A549 (cell line): ENCODE results near the gene CAP2.

Experiments used
- MYC ChIP-seq: IDR thresholded peaks from 2 replicates; pipeline ENCODE4 v1.6.1; 2012; ENCODE audit warnings: mild to moderate bottlenecking, inconsistent platforms, low read length, improper control_type of control experiment, borderline replicate concordance
- TF ChIP-seq, protein P1 (sequence below): fragments of >200 bp; sonication (Bioruptor Twin); formaldehyde crosslinking; IDR thresholded peaks from 3 replicates; pipeline ENCODE4 v1.5.1; 2016

DNA sequence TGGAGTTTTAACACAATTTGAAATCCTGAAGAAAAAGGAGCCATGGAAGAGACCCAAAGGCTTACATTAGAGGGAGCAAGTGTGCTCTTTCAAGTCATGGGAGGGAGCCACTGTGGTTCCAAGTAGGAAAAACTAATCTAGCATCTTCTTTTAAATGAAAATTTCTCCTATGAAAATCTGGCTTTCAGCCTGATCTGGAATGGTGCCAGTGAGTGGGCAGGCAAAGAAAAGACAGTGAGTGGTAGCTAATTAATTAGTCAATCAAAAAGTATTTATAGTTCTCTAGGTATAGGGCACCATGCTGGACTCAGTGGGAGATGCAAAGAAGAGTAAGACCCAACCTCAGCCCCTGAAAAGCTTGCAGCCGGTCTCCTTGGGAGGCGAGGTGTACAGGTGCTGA is 21.9 kb downstream of the CAP2 start:
- no peak for TF ChIP-seq MYC
- TF ChIP-seq, protein P1, sequence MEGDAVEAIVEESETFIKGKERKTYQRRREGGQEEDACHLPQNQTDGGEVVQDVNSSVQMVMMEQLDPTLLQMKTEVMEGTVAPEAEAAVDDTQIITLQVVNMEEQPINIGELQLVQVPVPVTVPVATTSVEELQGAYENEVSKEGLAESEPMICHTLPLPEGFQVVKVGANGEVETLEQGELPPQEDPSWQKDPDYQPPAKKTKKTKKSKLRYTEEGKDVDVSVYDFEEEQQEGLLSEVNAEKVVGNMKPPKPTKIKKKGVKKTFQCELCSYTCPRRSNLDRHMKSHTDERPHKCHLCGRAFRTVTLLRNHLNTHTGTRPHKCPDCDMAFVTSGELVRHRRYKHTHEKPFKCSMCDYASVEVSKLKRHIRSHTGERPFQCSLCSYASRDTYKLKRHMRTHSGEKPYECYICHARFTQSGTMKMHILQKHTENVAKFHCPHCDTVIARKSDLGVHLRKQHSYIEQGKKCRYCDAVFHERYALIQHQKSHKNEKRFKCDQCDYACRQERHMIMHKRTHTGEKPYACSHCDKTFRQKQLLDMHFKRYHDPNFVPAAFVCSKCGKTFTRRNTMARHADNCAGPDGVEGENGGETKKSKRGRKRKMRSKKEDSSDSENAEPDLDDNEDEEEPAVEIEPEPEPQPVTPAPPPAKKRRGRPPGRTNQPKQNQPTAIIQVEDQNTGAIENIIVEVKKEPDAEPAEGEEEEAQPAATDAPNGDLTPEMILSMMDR: no peak
